ENCODE measurements around the gene HSFX2. TPM values are rescaled to one million over a fixed set of nuclear protein-coding genes. Genes with fewer than 3 reads are reported as not detected.

Gene HSFX2
- polyA plus RNA-seq, 3 donors = 0.16 to 0.24 (median 0.17) TPM

Other genes starting within 250 kb of the HSFX2 start
- 10 to 100 TPM; 25.5 to 40.1 (median 37.8) TPM for gene IDS, start 90.0 kb downstream of the HSFX2 start, polyA plus RNA-seq (ENCODE audit: insufficient read length in 3 of 3)
- 10 to 100 TPM; 18.9 to 23.3 (median 21.8) TPM for gene EOLA1, start 54.3 kb downstream of the HSFX2 start, polyA plus RNA-seq (ENCODE audit: insufficient read length in 3 of 3)
- under 1 TPM in 1 of 3 donors, not detected in 2; 0.31 TPM for gene HSFX3, start 45.4 kb downstream of the HSFX2 start, polyA plus RNA-seq (ENCODE audit: insufficient read length in 3 of 3)
- not detected for gene MAGEA9B, start 7.9 kb downstream of the HSFX2 start, polyA plus RNA-seq (ENCODE audit: insufficient read length in 3 of 3)
- gene TMEM185A, start 36.5 kb upstream of the HSFX2 start, polyA plus RNA-seq (ENCODE audit: insufficient read length in 3 of 3) = 10 to 100 TPM; 39.1 to 47.5 (median 39.5) TPM
- under 1 TPM in 1 of 3 donors, not detected in 2; 0.03 TPM for gene MAGEA11, start 116.7 kb upstream of the HSFX2 start, polyA plus RNA-seq (ENCODE audit: insufficient read length in 3 of 3)
- 1 to 10 TPM; 1.8 to 3.7 (median 3.6) TPM for gene HSFX1, start 178.8 kb upstream of the HSFX2 start, polyA plus RNA-seq (ENCODE audit: insufficient read length in 3 of 3)
- gene MAGEA9, start 186.6 kb upstream of the HSFX2 start, polyA plus RNA-seq (ENCODE audit: insufficient read length in 3 of 3) = not detected